Ishikawa (cell line): Measurements from ENCODE around the gene TENM3.

Experiments
- CEBPB ChIP-seq: IDR thresholded peaks from 2 replicates; pipeline ENCODE4 v1.6.1; 2012
- CREB1 ChIP-seq: IDR thresholded peaks from 2 replicates; pipeline ENCODE4 v1.6.1; 2012; ENCODE audit warnings: low read depth
- MAX ChIP-seq: IDR thresholded peaks from 2 replicates; pipeline ENCODE4 v1.6.1; 2012
- RAD21 ChIP-seq: IDR thresholded peaks from 2 replicates; pipeline ENCODE4 v1.6.1; 2012; ENCODE audit warnings: low read depth
- TAF1 ChIP-seq: IDR thresholded peaks from 2 replicates; pipeline ENCODE4 v1.6.1; 2012; ENCODE audit warnings: low read depth, mild to moderate bottlenecking
- TCF12 ChIP-seq: IDR thresholded peaks from 2 replicates; pipeline ENCODE4 v1.6.1; 2012; ENCODE audit warnings: low read depth
- ZBTB7A ChIP-seq: IDR thresholded peaks from 2 replicates; pipeline ENCODE4 v1.6.1; 2012; ENCODE audit warnings: low read depth
- TF ChIP-seq, protein P1 (sequence below): IDR thresholded peaks from 2 replicates; pipeline ENCODE4 v1.6.1; 2012; ENCODE audit warnings: low read depth, mild to moderate bottlenecking

- TF ChIP-seq MAX (no peak), ZBTB7A (no peak), CEBPB (no peak), TCF12 (no peak), TAF1 (no peak), CREB1 (no peak), RAD21 (no peak)
- TF ChIP-seq, protein P1, sequence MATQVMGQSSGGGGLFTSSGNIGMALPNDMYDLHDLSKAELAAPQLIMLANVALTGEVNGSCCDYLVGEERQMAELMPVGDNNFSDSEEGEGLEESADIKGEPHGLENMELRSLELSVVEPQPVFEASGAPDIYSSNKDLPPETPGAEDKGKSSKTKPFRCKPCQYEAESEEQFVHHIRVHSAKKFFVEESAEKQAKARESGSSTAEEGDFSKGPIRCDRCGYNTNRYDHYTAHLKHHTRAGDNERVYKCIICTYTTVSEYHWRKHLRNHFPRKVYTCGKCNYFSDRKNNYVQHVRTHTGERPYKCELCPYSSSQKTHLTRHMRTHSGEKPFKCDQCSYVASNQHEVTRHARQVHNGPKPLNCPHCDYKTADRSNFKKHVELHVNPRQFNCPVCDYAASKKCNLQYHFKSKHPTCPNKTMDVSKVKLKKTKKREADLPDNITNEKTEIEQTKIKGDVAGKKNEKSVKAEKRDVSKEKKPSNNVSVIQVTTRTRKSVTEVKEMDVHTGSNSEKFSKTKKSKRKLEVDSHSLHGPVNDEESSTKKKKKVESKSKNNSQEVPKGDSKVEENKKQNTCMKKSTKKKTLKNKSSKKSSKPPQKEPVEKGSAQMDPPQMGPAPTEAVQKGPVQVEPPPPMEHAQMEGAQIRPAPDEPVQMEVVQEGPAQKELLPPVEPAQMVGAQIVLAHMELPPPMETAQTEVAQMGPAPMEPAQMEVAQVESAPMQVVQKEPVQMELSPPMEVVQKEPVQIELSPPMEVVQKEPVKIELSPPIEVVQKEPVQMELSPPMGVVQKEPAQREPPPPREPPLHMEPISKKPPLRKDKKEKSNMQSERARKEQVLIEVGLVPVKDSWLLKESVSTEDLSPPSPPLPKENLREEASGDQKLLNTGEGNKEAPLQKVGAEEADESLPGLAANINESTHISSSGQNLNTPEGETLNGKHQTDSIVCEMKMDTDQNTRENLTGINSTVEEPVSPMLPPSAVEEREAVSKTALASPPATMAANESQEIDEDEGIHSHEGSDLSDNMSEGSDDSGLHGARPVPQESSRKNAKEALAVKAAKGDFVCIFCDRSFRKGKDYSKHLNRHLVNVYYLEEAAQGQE = no peak
Observed at GRCh38 chr4:182240161-182241130, 2.8 kb upstream of the TENM3 start.
